ENCODE results near the gene SEPTIN5.

The SEPTIN5 gene

GRCh38 chr22:19750507-19751490 is 36.5 kb downstream of the SEPTIN5 start:
- H3K4me3 ChIP-seq (ENCODE audit: low read depth in 1 of 2, low read length in 2 of 2) = no peak overlapping the region
- H3K4me1 ChIP-seq (ENCODE audit: control insufficient read depth in 1 of 2, insufficient read depth in 2 of 2, low read length in 2 of 2) = peaks cover 0 to 11% of the 10 kb centered on the region in 2 donors
- no peak overlapping the region for H3K27ac ChIP-seq (ENCODE audit: low read length)
- peaks cover 32% of the 10 kb centered on the region for H3K27me3 ChIP-seq (ENCODE audit: low read depth, low read length)
- H3K9me3 ChIP-seq (ENCODE audit: control insufficient read depth in 1 of 2, low read length in 2 of 2) = no peaks in the 10 kb centered on the region
- no peaks in the 10 kb centered on the region for H3K36me3 ChIP-seq (ENCODE audit: control insufficient read depth in 1 of 2, insufficient read depth in 2 of 2, low read length in 2 of 2)

GRCh38 chr22:19751497-19752245 is 37.4 kb downstream of the SEPTIN5 start:
- H3K4me1 ChIP-seq (ENCODE audit: control insufficient read depth in 1 of 2, insufficient read depth in 2 of 2, low read length in 2 of 2) = peaks cover 0 to 20% of the 10 kb centered on the region in 2 donors
- no peaks in the 10 kb centered on the region for H3K36me3 ChIP-seq (ENCODE audit: control insufficient read depth in 1 of 2, insufficient read depth in 2 of 2, low read length in 2 of 2)
- peaks cover 39% of the 10 kb centered on the region for H3K27me3 ChIP-seq (ENCODE audit: low read depth, low read length)
- no peaks in the 10 kb centered on the region for H3K9me3 ChIP-seq (ENCODE audit: control insufficient read depth in 1 of 2, low read length in 2 of 2)
- no peak overlapping the region for H3K4me3 ChIP-seq (ENCODE audit: low read depth in 1 of 2, low read length in 2 of 2)
- H3K27ac ChIP-seq (ENCODE audit: low read length) = no peak overlapping the region

GRCh38 chr22:19753090-19753842 is 39.0 kb downstream of the SEPTIN5 start:
- Histone ChIP-seq H3K4me1 (ENCODE audit: control insufficient read depth in 1 of 2, insufficient read depth in 2 of 2, low read length in 2 of 2) (peaks cover 0 to 27% of the 10 kb centered on the region in 2 donors), H3K4me3 (ENCODE audit: low read depth in 1 of 2, low read length in 2 of 2) (no peak overlapping the region), H3K27ac (ENCODE audit: low read length) (no peak overlapping the region), H3K9me3 (ENCODE audit: control insufficient read depth in 1 of 2, low read length in 2 of 2) (no peaks in the 10 kb centered on the region), H3K36me3 (ENCODE audit: control insufficient read depth in 1 of 2, insufficient read depth in 2 of 2, low read length in 2 of 2) (no peaks in the 10 kb centered on the region), H3K27me3 (ENCODE audit: low read depth, low read length) (peaks cover 39% of the 10 kb centered on the region)

- Histone ChIP-seq H3K36me3 (ENCODE audit: control insufficient read depth in 1 of 2, insufficient read depth in 2 of 2, low read length in 2 of 2) (no peaks in the 10 kb centered on the region), H3K4me1 (ENCODE audit: control insufficient read depth in 1 of 2, insufficient read depth in 2 of 2, low read length in 2 of 2) (peaks cover 0 to 34% of the 10 kb centered on the region in 2 donors), H3K9me3 (ENCODE audit: control insufficient read depth in 1 of 2, low read length in 2 of 2) (no peaks in the 10 kb centered on the region), H3K27ac (ENCODE audit: low read length) (no peak overlapping the region), H3K4me3 (ENCODE audit: low read depth in 1 of 2, low read length in 2 of 2) (no peak overlapping the region), H3K27me3 (ENCODE audit: low read depth, low read length) (peaks cover 38% of the 10 kb centered on the region)
Observed at GRCh38 chr22:19753996-19754700, 39.8 kb downstream of the SEPTIN5 start.

DNA sequence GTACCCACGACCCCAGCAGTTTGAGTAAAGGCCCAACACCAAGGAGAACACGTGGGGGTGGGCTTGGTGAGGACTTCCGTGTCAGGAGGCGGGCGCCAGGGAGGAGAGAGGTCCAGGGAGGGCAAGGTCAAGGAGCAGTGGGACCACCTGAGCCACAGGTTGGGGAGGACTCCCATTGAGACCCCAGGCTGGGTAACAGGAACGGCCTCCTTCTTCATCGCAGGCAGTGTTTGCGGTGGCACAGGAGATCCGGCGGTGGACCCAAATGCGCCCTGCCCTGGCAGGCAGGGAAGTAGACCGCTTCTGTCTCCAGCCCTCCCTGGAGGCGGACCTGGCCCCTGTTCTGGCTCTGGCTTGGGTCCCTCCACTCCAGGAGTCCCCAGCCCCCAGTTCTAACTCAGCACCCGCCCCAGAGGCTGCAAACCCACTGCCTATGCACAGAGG is 40.4 kb downstream of the SEPTIN5 start:
- Histone ChIP-seq H3K27ac (ENCODE audit: low read length) (no peak overlapping the region), H3K36me3 (ENCODE audit: control insufficient read depth in 1 of 2, insufficient read depth in 2 of 2, low read length in 2 of 2) (no peaks in the 10 kb centered on the region), H3K27me3 (ENCODE audit: low read depth, low read length) (peaks cover 40% of the 10 kb centered on the region), H3K9me3 (ENCODE audit: control insufficient read depth in 1 of 2, low read length in 2 of 2) (no peaks in the 10 kb centered on the region), H3K4me3 (ENCODE audit: low read depth in 1 of 2, low read length in 2 of 2) (no peak overlapping the region), H3K4me1 (ENCODE audit: control insufficient read depth in 1 of 2, insufficient read depth in 2 of 2, low read length in 2 of 2) (peaks cover 0 to 40% of the 10 kb centered on the region in 2 donors)

- H3K27ac ChIP-seq (ENCODE audit: low read length) = no peak overlapping the region
- H3K36me3 ChIP-seq (ENCODE audit: control insufficient read depth in 1 of 2, insufficient read depth in 2 of 2, low read length in 2 of 2) = no peaks in the 10 kb centered on the region
- peaks cover 0 to 45% of the 10 kb centered on the region in 2 donors for H3K4me1 ChIP-seq (ENCODE audit: control insufficient read depth in 1 of 2, insufficient read depth in 2 of 2, low read length in 2 of 2)
- no peak overlapping the region for H3K4me3 ChIP-seq (ENCODE audit: low read depth in 1 of 2, low read length in 2 of 2)
- no peaks in the 10 kb centered on the region for H3K9me3 ChIP-seq (ENCODE audit: control insufficient read depth in 1 of 2, low read length in 2 of 2)
- H3K27me3 ChIP-seq (ENCODE audit: low read depth, low read length) = peaks cover 44% of the 10 kb centered on the region
Observed at GRCh38 chr22:19755145-19755710, 40.9 kb downstream of the SEPTIN5 start.

DNA sequence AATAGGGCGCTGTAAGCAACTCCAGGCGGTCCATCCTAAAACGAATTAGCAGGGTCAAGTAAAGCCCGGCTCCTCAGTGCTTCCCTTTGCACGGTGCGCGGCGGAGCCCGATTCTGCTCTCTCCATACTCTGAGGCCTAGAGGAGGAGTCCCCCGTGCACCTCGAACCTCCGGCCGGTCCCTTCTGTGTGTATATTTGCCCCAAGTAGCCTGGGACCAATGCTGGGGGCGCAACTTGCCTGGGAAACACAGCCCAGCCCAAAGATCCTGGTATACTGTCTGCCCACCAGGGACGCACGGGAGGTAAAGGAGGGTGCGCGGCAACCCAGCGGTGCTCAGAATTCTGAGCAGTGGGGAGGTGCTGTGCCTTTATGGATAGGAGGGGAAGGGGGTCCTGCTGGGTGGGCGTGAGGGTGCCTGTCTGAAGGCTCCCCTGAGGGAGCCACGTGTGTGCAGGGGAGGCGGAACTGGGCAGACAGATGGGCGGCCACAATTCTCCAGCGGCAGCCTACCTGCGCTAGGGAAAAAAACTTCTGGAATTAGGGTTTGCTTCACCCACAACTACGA is 41.5 kb downstream of the SEPTIN5 start:
- Histone ChIP-seq H3K4me1 (ENCODE audit: control insufficient read depth in 1 of 2, insufficient read depth in 2 of 2, low read length in 2 of 2) (peaks cover 0 to 46% of the 10 kb centered on the region in 2 donors), H3K9me3 (ENCODE audit: control insufficient read depth in 1 of 2, low read length in 2 of 2) (no peaks in the 10 kb centered on the region), H3K27ac (ENCODE audit: low read length) (no peak overlapping the region), H3K4me3 (ENCODE audit: low read depth in 1 of 2, low read length in 2 of 2) (no peak overlapping the region), H3K27me3 (ENCODE audit: low read depth, low read length) (peaks cover 44% of the 10 kb centered on the region), H3K36me3 (ENCODE audit: control insufficient read depth in 1 of 2, insufficient read depth in 2 of 2, low read length in 2 of 2) (no peaks in the 10 kb centered on the region)

GRCh38 chr22:19756288-19757128 is 42.2 kb downstream of the SEPTIN5 start:
- no peaks in the 10 kb centered on the region for H3K36me3 ChIP-seq (ENCODE audit: control insufficient read depth in 1 of 2, insufficient read depth in 2 of 2, low read length in 2 of 2)
- H3K27me3 ChIP-seq (ENCODE audit: low read depth, low read length) = peaks cover 38% of the 10 kb centered on the region
- H3K27ac ChIP-seq (ENCODE audit: low read length) = no peak overlapping the region
- H3K9me3 ChIP-seq (ENCODE audit: control insufficient read depth in 1 of 2, low read length in 2 of 2) = no peaks in the 10 kb centered on the region
- peaks cover 0 to 46% of the 10 kb centered on the region in 2 donors for H3K4me1 ChIP-seq (ENCODE audit: control insufficient read depth in 1 of 2, insufficient read depth in 2 of 2, low read length in 2 of 2)
- H3K4me3 ChIP-seq (ENCODE audit: low read depth in 1 of 2, low read length in 2 of 2) = peak overlapping the region in 1 of 2 donors; percentile 37

DNA sequence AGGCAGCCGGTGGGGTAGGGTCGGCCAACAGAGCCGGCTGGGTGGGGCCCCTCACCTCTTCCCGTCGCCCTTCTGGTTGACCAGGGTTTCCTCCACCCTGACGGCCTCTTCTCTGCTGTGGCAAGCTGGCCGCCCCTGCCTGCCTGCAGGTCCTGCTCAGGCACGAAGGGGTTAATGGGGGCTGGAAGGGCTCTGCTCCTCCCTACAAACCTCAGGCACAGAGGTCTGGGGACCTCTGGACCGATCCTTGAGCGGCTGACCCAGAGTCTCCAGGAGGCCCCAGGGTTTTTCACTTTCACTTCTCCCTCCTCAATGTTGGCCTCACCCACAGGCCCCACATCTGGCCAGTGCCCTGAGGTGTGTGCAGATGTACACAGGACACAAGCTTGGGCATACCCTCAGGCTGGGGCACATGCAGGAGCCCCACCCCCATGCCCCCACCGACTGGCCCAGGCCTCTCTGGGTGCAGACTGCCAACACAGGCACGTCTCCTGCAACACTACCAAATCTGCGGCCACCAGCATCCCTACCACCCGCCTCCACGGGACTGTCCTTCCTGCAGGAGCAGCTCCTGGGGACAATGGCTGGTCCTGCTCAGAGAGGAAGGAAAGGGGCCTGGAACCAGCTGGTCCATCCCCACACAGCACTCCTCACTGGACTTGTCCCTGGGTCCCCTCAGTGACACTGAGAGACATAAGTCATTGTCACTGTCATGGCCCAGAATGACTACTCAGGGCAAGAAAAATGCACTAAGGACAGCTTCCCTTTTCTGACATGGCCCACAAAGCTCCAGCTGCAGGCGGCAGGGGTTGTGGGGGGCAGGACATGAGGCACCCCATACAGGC is 43.1 kb downstream of the SEPTIN5 start:
- H3K36me3 ChIP-seq (ENCODE audit: control insufficient read depth in 1 of 2, insufficient read depth in 2 of 2, low read length in 2 of 2) = no peaks in the 10 kb centered on the region
- H3K27me3 ChIP-seq (ENCODE audit: low read depth, low read length) = peaks cover 43% of the 10 kb centered on the region
- H3K4me3 ChIP-seq (ENCODE audit: low read depth in 1 of 2, low read length in 2 of 2) = peak overlapping the region; percentile 7 to 37
- peaks cover 0 to 46% of the 10 kb centered on the region in 2 donors for H3K4me1 ChIP-seq (ENCODE audit: control insufficient read depth in 1 of 2, insufficient read depth in 2 of 2, low read length in 2 of 2)
- no peak overlapping the region for H3K27ac ChIP-seq (ENCODE audit: low read length)
- H3K9me3 ChIP-seq (ENCODE audit: control insufficient read depth in 1 of 2, low read length in 2 of 2) = no peaks in the 10 kb centered on the region

Data from muscle layer of duodenum (tissue), 2 donors.